GM20000 (cell line): ENCODE measurements around the gene MTHFSD.

ENCODE experiments used
- DNase-seq: peaks from one replicate; pipeline ENCODE4 v3.0.0; 2012; ENCODE audit warnings: low spot score
- TF ChIP-seq, protein P1 (sequence below): IDR thresholded peaks from 2 replicates; pipeline ENCODE4 v1.5.1; 2012; ENCODE audit warnings: mild to moderate bottlenecking, control low read depth; ENCODE audit errors: extremely low read depth, missing control alignments

Gene MTHFSD

DNA sequence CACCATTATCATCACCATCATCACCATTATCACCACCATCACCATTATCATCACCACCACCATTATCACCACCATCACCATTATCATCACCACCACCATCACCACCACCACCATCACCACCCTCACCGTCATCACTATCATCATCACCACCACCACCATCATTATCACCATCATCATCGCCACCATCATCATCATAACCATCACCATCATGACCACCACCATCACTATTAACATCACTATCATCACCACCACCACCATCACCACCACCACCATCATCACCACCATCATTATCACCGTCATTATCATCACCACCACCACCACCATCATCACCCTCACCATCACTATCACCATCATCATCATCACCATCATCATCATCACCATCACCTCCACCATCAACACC, 32.5 kb upstream of the MTHFSD start:
- no peak for DNase-seq
- TF ChIP-seq, protein P1, sequence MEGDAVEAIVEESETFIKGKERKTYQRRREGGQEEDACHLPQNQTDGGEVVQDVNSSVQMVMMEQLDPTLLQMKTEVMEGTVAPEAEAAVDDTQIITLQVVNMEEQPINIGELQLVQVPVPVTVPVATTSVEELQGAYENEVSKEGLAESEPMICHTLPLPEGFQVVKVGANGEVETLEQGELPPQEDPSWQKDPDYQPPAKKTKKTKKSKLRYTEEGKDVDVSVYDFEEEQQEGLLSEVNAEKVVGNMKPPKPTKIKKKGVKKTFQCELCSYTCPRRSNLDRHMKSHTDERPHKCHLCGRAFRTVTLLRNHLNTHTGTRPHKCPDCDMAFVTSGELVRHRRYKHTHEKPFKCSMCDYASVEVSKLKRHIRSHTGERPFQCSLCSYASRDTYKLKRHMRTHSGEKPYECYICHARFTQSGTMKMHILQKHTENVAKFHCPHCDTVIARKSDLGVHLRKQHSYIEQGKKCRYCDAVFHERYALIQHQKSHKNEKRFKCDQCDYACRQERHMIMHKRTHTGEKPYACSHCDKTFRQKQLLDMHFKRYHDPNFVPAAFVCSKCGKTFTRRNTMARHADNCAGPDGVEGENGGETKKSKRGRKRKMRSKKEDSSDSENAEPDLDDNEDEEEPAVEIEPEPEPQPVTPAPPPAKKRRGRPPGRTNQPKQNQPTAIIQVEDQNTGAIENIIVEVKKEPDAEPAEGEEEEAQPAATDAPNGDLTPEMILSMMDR, result no peak

DNA sequence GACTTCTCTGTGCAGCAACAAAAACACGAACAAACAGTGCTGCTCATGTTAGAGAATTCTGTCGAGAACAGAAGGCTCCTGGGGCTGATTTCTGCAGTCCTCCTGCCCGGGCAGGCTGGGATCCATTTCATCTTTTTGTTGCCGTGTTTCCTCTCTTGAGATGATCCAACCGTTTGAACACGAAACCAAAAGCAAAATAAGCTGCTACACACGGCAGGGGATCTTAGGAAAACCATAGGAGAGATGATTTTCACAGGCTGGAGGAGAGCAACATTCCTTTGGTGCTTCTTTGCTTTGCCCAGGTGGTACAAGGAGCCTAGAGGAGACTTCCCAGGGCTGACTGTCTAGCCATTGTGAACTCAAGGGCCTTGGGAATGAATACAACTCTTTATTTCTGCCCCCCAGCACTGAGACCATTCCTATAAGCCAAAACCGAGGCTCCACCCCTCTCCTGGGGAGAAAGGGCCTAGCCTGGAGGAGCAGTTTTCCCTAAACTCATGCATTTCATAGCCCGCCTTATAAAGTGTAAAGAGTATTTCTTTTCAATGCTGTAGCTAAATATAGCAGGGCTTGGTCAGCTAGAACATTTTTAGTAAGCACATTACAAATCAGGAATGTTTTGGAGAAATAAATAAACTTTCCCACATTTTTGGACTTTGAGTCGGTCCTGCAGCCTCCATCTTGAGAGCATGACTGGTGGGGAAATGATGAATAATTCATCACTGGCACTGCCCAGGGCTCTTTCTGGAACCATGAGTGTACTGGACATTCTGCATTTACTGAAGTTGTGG, 31.0 kb upstream of the MTHFSD start:
- TF ChIP-seq, protein P1, result no peak
- DNase-seq, result no peak

DNA sequence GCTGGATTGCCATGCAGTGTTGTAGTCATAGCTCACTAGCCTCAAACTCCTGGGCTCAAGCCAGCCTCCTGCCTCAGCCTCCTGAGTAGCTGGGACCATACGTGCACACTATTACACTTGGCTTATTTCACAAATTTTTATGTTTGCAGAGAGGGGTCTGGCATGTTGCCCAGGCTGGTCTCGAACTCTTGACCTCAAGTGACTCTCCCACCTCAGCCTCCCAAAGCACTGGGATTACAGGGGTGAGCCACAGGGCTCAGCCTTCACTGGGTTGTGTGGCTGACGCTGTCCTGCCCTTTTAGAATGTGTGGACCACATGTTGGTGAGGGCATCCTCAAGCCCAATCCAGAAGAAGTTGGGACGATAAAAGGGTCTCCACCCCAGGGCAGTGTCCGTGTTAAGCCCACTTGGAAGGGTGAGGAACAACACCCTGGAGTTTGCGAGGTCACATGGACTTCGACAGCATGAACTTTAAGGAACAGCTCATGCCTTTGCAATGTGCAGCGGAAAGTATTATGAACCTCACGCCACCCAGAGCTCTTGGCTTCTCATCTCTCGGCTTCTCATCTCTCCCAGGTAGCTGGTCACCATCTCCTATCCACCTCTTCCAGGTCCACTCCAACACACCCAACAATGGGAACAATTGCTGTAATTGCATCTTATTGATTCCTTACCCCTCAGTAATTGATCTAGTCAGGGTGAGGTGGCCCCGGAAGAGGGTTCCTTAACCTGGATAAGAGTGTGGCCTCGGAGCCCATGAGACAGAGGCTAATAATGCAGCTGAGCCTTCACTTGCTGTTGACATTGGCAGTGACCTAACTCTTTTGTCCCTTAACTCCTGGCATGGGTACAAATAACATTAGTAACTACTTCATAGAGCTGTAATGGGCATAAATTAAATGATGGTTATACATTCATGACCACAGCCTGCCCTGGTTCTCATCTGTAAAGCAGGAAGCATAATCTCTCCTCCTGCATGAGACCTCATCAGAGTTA, 30.0 kb upstream of the MTHFSD start:
- no peak for DNase-seq
- TF ChIP-seq, protein P1, result no peak

DNA sequence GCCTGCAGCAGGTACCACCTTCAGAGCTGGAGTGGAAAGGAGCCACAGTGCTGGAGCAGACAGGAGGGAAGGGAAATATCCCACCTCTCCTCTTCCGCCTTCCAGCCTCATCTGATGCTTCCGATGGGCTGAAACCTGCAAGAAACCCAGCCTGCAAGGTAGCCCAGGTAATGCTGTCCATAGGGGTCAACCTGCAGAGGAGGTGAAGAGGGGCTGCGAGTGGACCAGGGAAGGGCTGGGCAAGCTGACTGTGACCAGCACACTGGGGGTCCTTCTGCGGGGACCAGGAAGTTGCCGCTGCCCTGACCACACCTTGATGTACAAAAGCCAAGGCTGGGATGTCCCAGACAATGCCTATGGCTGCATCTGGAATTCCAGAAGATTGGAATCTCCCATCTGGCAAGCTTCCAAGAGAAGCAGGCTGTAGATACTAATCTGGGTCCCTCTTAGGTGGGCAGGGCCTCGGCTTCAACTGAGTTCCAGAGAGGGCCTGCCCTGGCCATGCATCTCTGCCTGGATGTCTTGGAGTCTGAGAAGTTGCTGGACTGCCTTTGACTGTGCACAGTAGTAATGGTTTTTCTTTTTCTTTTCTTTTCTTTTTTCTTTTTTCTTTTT, 29.1 kb upstream of the MTHFSD start:
- TF ChIP-seq, protein P1, result no peak
- DNase-seq, result no peak

DNA sequence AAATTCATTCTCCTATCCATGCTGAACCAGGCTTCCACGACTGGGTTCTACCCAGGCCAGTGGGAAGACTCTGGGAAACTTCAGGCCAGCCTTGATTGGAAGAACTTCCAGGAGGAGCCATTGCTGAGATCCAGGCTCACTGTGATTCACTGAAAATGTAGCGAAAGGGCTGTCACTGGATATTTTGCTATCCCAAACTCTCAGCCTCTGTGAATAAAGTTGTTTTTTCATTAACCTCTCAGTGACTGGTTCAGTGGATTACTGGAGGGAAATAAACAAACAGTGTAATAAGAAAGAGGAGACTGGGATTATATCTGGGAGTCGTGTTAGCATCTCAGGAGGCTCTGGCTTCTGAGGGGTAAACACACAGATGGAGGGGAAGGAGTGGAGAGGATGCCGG, 26.4 kb upstream of the MTHFSD start:
- DNase-seq, result no peak
- TF ChIP-seq, protein P1, result no peak

DNA sequence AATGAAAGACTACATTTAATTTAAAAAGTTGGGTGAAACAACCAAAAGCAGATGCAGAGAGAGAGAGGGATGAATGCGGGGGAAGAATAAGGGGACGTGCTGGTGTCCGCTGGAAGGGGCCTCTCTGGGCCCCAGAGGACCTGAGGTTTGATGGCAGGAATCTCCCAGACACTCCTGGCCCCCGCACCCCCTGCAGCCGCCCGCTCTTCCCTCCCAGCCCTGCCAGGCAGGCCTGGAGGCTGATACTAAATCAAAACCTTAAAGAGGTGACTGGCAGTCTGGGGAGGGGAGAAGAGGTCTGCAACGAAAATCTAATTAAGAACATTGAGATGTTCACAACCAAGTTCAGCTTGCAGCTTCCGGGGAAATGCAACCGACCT, 25.7 kb upstream of the MTHFSD start:
- TF ChIP-seq, protein P1, result no peak
- DNase-seq, result no peak
